GM18867 (cell line): ENCODE results near the gene OVOL2.
A peak's percentile ranks its signal among the peaks of the same experiment; 100 is the strongest.

Source experiments
- ATAC-seq: cut with Tn5 transposase; IDR thresholded peaks from one replicate; pipeline ENCODE4 v1.9.1; 2021; ENCODE audit warnings: mild to moderate bottlenecking, moderate library complexity; ENCODE audit not compliant: unreplicated experiment

OVOL2 gene

DNA sequence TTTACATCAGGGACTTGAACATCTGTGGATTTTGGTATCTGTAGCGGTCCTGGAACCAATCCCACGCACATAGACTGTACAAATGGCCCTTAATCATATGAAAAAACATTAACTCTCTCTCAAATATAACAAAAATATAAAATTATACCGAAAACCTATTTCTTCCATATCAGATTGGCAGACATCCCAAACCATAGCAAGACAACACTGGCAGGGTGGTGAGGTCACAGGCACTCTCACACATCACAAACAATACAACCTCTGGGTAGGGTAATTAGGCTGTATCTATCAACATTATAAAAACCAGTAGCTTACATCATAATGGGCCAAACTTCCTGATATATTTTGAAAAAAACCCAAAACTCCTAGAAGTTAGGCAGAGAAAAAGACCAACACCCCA lies 40.9 kb downstream of the OVOL2 start:
- ATAC-seq = no peak

GRCh38 chr20:18014411-18014810 lies 43.3 kb downstream of the OVOL2 start:
- ATAC-seq = no peak

GRCh38 chr20:18012901-18013300 lies 44.8 kb downstream of the OVOL2 start:
- ATAC-seq = no peak

DNA sequence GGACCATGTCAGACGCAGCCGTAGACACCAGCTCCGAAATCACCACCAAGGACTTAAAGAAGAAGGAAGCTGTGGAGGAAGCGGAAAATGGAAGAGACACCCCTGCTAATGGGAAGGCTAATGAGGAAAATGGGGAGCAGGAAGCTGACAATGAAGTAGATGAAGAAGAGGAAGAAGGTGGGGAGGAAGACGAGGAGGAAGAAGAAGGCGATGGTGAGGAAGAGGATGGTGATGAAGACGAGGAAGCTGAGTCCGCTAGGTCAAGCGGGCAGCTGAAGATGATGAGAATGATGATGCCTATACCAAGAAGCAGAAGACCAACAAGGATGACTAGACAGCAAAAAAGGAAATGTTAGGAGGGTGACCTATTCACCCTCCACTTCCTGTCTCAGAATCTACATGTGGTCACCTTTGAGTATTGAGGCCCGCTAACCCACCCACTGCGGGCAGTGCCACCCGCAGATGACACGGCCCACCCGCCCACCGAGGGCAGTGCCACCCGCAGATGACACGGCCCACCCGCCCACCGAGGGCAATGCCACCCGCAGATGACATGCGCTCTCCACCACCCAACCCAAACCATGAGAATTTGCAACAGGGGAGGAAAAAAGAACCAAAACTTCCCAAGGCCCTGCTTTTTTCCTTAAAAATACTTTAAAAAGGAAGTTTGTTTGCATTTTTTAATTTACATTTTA lies 45.6 kb downstream of the OVOL2 start:
- no peak for ATAC-seq

- no peak for ATAC-seq
Observed at GRCh38 chr20:18011482-18011881, 46.2 kb downstream of the OVOL2 start.

- ATAC-seq = no peak
Observed at GRCh38 chr20:18009116-18009515, 48.6 kb downstream of the OVOL2 start.

GRCh38 chr20:18007534-18008292 lies 50.0 kb downstream of the OVOL2 start:
- ATAC-seq = no peak

DNA sequence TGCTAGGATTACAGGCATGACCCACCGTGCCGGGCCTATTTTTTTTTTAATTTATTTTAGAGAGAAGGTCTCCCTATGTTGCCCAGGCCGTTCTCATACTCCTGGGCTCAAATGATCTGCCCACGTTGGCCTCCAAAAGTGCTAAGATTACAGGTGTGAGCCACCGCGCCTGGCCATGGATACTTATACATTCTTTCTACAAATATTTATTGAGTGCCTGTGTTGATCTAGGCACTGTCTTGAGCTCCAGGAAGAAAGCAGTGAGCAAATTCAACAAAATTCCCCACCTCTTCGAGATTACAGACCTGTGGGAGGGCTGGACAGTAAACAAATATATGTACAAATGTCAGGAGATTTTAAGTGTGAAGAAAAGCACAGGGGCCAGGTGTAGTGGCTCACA lies 51.0 kb downstream of the OVOL2 start:
- ATAC-seq = no peak

DNA sequence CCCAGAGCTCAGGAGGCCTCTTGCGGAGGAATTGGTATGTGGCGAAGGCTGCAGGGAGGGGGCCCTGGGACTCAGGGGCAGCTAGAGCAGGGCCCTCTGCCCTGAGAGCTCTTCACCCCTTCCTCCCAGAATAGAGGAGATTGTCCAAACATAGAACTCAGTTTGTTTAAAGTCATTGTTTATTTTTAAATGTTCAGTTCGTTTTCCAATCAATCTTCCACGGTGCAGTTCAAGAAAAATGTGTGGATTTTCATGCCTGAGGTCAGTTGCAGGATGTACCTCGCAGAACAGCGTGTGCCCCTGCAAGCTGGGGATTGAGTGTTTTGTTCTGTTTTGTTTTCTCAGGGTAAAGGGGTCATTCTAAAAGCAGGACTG lies 51.7 kb downstream of the OVOL2 start:
- ATAC-seq = no peak

DNA sequence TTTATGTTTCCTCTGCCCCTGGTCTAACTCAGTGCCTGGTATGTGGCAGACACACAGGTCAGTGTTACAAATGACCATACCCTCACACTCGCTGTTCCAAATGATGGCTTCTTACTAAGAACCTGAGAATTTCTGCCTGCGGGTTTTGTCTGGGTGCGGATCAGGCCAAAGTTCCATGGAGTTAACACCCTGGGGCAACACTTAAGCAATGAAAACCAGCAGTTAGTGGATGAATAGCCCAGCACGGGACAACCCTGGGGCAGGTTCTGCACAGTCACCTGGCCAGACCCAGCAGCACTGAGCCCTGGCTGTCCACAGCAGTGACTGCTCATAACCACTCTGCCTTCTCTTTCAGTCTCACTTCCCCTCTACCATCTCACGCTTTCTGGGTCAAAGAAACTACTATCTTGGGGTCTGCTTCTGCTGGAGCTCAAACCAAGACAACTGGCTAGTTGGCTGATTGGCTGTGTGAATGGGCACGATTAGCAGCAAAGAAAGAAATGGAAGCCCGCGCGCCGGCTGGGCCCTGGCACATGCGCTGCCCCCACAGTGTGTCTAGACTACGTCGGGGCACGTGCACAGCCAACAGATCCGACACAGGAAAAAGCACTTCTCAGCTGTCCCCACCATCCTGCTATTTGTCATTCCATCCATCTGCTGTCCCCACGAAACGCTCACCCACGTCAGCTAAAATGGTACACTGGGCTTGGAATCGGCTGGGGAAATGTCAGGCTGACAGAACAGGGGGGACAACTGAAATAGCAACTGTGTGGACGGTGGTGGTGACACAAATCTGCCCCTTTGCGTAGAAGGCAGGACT lies 52.3 kb downstream of the OVOL2 start:
- peak; percentile 96 for ATAC-seq

- no peak for ATAC-seq
Observed at GRCh38 chr20:18004384-18005031, 53.2 kb downstream of the OVOL2 start.

DNA sequence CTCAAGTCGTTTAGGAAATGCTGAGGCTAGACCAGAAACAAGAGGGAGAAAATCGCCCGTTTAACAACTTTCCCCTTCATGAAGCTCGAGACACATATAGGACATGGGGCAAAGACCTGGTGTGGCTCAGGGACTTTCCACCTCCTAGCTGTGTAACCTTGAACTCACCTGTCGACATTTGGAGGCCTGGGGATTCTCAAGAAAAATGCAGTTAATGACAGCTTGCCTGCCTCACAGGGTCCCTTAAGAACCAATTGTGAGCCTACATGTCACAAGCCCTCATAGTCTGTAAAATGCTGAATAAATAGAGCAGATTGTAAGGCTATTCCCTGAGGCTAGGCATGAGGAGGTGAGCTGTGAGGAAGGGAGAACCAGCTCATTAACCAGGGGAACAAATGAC lies 53.8 kb downstream of the OVOL2 start:
- peak; percentile 46 for ATAC-seq

DNA sequence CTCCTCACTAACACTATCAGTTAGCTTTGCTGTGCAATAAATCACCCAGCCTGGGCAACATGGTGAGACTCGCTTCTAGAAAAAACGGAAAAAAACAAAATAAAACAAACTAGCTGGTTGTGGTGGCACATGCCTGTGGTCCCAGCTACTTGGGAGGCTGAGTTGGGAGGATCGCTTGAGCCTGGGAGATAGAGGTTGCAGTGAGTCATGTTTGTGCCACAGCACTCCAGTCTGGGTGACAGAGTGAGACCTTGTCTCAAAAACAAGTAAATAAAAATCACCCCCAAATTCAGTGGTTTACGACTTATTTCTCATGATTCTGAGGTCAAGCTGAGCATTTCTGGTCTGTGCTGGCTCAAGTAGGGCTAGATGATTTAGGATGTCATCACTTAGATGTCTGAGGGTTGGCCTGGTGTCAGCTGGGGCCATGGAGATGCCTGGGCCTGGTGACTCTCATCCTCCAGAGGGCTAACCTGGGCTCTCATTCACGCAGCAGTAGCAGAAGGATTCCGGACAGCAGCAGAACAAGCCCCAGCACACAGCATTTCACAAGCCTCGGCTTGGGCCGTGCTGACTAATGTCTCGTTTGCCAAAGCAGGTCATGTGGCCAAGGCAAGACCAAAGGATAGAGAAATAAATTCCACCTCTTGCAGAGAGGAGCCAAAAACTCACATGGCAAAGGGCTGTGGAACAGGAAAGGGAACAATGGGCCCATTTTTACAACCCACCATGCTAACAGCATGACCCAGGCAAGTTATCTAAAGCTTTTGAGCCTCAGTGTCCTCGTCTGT lies 56.4 kb downstream of the OVOL2 start:
- no peak for ATAC-seq

GRCh38 chr20:17999566-17999965 lies 58.1 kb downstream of the OVOL2 start:
- no peak for ATAC-seq

GRCh38 chr20:17998446-17998845 lies 59.3 kb downstream of the OVOL2 start:
- no peak for ATAC-seq

GRCh38 chr20:17995967-17996819 lies 61.5 kb downstream of the OVOL2 start:
- ATAC-seq = no peak

GRCh38 chr20:17993546-17993945 lies 64.2 kb downstream of the OVOL2 start:
- no peak for ATAC-seq

DNA sequence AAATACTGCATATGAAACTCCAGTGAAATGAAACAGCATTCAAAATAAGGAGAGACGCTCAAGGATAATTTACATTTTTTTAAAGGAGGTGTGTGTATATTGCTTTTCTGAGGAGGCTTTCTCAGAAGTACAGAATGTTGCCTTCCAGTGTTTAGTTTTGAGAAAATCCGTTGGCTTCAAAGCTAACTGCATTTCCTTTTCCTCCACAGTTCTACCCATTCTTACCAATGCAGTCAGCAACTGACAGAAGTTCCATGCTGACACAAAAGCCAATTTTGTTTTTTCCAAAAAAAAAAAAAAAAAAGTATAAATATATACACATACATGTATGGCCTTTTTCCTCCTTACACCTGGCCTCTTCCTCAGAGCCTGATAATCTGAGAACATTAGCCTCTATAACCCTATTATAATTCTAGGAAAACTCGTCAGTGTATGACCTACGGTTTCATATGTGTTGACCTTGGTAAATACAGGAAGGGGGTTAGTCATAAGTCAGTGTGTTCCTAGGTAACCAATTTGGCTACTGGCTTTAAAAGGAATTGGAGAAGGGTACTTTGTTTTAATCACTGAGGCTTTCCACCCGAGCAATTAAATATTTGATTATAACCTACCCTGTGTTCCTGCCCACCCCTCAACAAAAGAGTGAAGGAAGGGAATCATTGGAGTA lies 64.7 kb downstream of the OVOL2 start:
- peak; percentile 6 for ATAC-seq

- ATAC-seq = peak; percentile 57
Observed at GRCh38 chr20:17992224-17992637, 65.5 kb downstream of the OVOL2 start.
